Measurements from ENCODE around the gene LTBP1. TPM values are rescaled to one million over a fixed set of nuclear protein-coding genes. Genes with fewer than 3 reads are reported as not detected.

LTBP1 gene
- total RNA-seq, 2 experiments from 2014 or later: 0.10 to 0.27 TPM

GRCh38 chr2:33372940-33373553 is 426.3 kb downstream of the LTBP1 start:
- H3K4me1 Mint-ChIP-seq (ENCODE audit: low read depth): no peaks in the 10 kb centered on the region
- CTCF ChIA-PET: interaction anchor here (0.6 to 2.1 kb wide), 12 partner anchors 11 to 600 kb away, joined by 3 to 19 read pairs (median 6); no protein-coding TSS in a partner anchor
- H3K27ac Mint-ChIP-seq: no peak overlapping the region
- DNase-seq: no peak
- H3K4me3 Mint-ChIP-seq: no peak overlapping the region
- intact Hi-C loops (cut with micrococcal nuclease): loop anchor here (1.0 to 10.0 kb wide), 4 partner anchors 165 to 600 kb away; partner anchors contain the start of gene LTBP1
- no peaks in the 10 kb centered on the region for H3K9me3 Mint-ChIP-seq
- POLR2A ChIA-PET: no interaction called here
- peaks cover 2% of the 10 kb centered on the region for H3K27me3 Mint-ChIP-seq
- no peaks in the 10 kb centered on the region for H3K36me3 Mint-ChIP-seq

DNA sequence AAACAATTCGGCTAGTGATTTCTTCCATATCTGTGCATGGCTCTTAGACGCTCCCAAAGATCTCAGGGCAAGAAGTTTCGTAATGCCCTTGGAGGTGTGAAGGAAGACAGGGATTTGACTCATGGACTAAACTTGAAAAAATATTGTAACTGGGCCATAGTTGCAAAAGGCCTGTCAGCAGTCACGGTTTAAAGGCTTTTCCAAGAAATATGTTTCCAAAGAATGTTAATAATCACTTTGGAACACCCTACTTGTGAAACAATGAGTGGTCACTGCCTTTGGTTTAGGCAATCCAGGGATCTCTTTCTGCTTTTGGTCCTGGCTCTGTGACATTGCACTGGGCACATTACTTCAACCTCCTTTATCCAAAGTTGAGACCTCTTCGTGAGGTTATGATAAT is 427.2 kb downstream of the LTBP1 start:
- POLR2A ChIA-PET: no interaction called here
- no peak overlapping the region for H3K27ac Mint-ChIP-seq
- no peaks in the 10 kb centered on the region for H3K9me3 Mint-ChIP-seq
- no peak overlapping the region for H3K4me3 Mint-ChIP-seq
- peaks cover 2% of the 10 kb centered on the region for H3K27me3 Mint-ChIP-seq
- intact Hi-C loops (cut with micrococcal nuclease): loop anchor here (1.0 to 10.0 kb wide), 4 partner anchors 166 to 601 kb away; partner anchors contain the start of gene LTBP1
- CTCF ChIA-PET: no interaction called here
- H3K36me3 Mint-ChIP-seq: no peaks in the 10 kb centered on the region
- DNase-seq: no peak
- no peaks in the 10 kb centered on the region for H3K4me1 Mint-ChIP-seq (ENCODE audit: low read depth)

- H3K36me3 Mint-ChIP-seq: no peaks in the 10 kb centered on the region
- no peaks in the 10 kb centered on the region for H3K4me1 Mint-ChIP-seq (ENCODE audit: low read depth)
- no peak overlapping the region for H3K4me3 Mint-ChIP-seq
- no peaks in the 10 kb centered on the region for H3K9me3 Mint-ChIP-seq
- peaks cover 4% of the 10 kb centered on the region for H3K27me3 Mint-ChIP-seq
- DNase-seq: no peak
- ChIA-PET CTCF (interaction anchor here (0.9 to 1.2 kb wide), 2 partner anchors 13 to 353 kb away, joined by 3 to 4 read pairs; no protein-coding TSS in a partner anchor), POLR2A (no interaction called here)
- intact Hi-C loops (cut with micrococcal nuclease): loop anchor here (10.0 kb wide), 2 partner anchors 340 to 430 kb away; partner anchors contain the start of gene LTBP1
- H3K27ac Mint-ChIP-seq: no peak overlapping the region
These were observed 428.3 kb downstream of the LTBP1 start for GRCh38 chr2:33375054-33375453.

DNA sequence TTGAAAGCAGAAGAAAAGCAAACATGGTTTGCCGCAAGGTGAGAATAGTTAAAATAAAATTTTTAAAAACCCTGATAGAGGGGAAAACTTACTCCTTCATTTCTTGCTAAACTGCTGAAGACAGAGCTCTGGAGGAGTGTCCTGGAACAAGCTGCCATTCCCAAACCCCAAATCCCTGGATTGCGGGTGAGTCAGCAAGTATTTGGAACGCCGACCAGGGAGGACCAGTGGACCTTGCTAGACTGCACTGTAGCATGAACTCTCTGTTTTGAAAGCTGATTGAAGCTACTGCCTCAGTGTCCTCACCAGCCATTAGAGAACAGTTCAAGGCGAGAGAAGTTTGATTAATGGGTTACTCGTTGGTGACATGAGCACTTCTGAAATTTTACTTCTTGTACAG is 430.3 kb downstream of the LTBP1 start:
- no peak for DNase-seq
- Mint-ChIP-seq H3K4me3 (no peak overlapping the region), H3K27me3 (peaks cover 9% of the 10 kb centered on the region), H3K36me3 (no peaks in the 10 kb centered on the region), H3K27ac (no peak overlapping the region), H3K4me1 (ENCODE audit: low read depth) (no peaks in the 10 kb centered on the region), H3K9me3 (no peaks in the 10 kb centered on the region)
- ChIA-PET POLR2A (no interaction called here), CTCF (interaction anchor here (1.1 kb wide), 1 partner anchor 206 kb away, joined by 3 read pairs; no protein-coding TSS in a partner anchor)
- intact Hi-C loops (cut with micrococcal nuclease): loop anchor here (10.0 kb wide), 2 partner anchors 342 to 432 kb away; partner anchors contain the start of gene LTBP1

DNA sequence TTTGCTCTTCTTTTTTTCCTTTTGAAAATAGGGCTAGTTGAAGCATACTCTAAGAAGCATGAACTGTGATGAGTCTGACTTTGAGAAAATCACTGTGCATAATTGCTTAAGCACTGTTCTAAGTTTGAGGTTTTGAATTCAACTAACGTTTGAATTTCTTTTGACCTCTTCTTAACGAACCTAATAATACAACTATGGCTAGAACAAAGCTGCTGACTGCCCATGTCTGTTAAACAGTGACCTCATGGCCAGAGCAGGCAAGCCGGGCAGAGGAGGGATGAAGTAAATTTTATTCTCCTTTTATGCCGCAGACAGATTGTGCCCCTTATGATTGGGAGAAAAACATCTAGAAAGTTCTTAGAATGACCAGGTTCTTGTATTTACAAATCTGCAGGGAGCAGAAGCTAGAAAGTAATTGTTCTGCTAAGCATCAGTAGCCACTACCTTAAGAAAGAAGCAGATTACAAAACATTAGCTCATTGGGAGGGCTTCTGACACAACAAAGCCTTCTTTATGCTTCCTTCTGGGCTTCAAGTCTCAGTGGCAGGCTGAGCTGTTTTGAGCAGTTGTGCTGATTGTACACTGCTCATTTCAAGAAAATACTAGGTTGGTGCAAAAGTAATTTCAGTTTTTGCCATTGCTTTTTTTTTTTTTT is 431.9 kb downstream of the LTBP1 start:
- Mint-ChIP-seq H3K27me3 (peaks cover 14% of the 10 kb centered on the region), H3K36me3 (no peaks in the 10 kb centered on the region), H3K4me3 (no peak overlapping the region), H3K4me1 (ENCODE audit: low read depth) (no peaks in the 10 kb centered on the region), H3K27ac (no peak overlapping the region), H3K9me3 (no peaks in the 10 kb centered on the region)
- POLR2A ChIA-PET: no interaction called here
- CTCF ChIA-PET: interaction anchor here (0.9 to 3.2 kb wide), 8 partner anchors 8 to 221 kb away, joined by 3 to 24 read pairs (median 4); partner anchors contain the start of gene FAM98A
- intact Hi-C loops (cut with micrococcal nuclease): loop anchor here (10.0 kb wide), 2 partner anchors 344 to 434 kb away; partner anchors contain the start of gene LTBP1
- no peak for DNase-seq

DNA sequence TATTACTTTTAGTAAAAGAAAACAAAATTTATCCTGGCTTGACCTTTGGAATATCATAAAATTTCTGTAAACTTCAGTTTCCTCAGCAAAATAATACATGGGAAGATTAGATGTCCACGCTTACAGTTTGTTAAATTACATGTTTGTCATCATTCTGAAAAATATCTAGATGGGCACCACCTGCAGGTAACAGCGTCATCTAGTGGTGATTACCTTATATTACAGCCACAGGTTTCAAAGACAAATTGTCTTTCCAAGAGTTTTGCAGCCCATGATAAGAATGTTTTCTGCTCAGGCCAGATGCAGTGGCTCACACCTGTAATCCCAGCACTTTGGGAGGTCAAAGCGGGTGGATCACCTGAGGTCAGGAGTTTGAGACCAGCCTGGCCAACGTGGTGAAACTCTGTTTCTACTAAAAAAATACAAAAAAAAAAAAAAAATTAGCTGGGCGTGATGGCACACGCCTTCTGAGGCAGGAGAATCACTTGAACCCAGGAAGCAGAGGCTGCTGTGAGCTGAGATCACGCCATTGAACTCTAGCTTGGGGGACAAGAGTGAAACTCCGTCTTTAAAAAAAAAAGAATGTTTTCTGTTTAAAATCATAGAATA is 433.4 kb downstream of the LTBP1 start:
- no peaks in the 10 kb centered on the region for H3K36me3 Mint-ChIP-seq
- intact Hi-C loops (cut with micrococcal nuclease): loop anchor here (5.0 kb wide), 1 partner anchor 202 kb away; no protein-coding TSS in a partner anchor
- no peaks in the 10 kb centered on the region for H3K9me3 Mint-ChIP-seq

DNA sequence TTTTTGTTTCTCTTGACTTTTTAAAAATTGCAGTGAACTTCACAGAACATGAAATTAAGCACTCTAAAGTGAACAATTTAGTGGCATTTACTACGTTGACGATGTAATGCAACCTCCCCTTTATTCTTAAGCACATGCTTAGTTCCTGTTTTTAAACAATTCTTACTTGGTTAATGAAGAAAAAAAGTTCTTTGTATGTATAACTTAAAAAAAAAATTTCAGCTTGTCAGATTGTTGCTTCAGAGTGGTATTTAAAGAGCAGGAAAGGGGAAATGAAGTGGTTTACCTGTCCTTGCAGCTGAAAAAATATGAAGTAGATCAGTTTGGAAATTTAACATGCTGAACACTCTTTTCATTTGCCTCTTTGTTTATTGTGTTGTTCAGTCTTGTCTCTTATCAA is 434.0 kb downstream of the LTBP1 start:
- intact Hi-C loops (cut with micrococcal nuclease): loop anchor here (5.0 kb wide), 1 partner anchor 202 kb away; no protein-coding TSS in a partner anchor
- no peaks in the 10 kb centered on the region for H3K9me3 Mint-ChIP-seq
- no peaks in the 10 kb centered on the region for H3K36me3 Mint-ChIP-seq
- DNase-seq: no peak
- H3K27ac Mint-ChIP-seq: no peak overlapping the region
- no peaks in the 10 kb centered on the region for H3K4me1 Mint-ChIP-seq (ENCODE audit: low read depth)
- H3K4me3 Mint-ChIP-seq: no peak overlapping the region
- ChIA-PET CTCF (interaction anchor here (0.7 to 3.2 kb wide), 6 partner anchors 10 to 716 kb away, joined by 3 to 24 read pairs (median 4); no protein-coding TSS in a partner anchor), POLR2A (no interaction called here)
- peaks cover 14% of the 10 kb centered on the region for H3K27me3 Mint-ChIP-seq

More for the DNA sequence above, 433.4 kb downstream of the LTBP1 start:
- POLR2A ChIA-PET: no interaction called here
- peaks cover 14% of the 10 kb centered on the region for H3K27me3 Mint-ChIP-seq
- no peaks in the 10 kb centered on the region for H3K4me1 Mint-ChIP-seq (ENCODE audit: low read depth)
- no peak overlapping the region for H3K27ac Mint-ChIP-seq
- H3K4me3 Mint-ChIP-seq: no peak overlapping the region
- CTCF ChIA-PET: interaction anchor here (0.7 to 3.2 kb wide), 13 partner anchors 8 to 715 kb away, joined by 3 to 24 read pairs (median 3); partner anchors contain the start of gene FAM98A
- no peak for DNase-seq

- H3K4me1 Mint-ChIP-seq (ENCODE audit: low read depth): no peaks in the 10 kb centered on the region
- H3K27ac Mint-ChIP-seq: no peak overlapping the region
- POLR2A ChIA-PET: no interaction called here
- peaks cover 14% of the 10 kb centered on the region for H3K27me3 Mint-ChIP-seq
- H3K4me3 Mint-ChIP-seq: no peak overlapping the region
- no peaks in the 10 kb centered on the region for H3K9me3 Mint-ChIP-seq
- CTCF ChIA-PET: interaction anchor here (1.0 to 3.2 kb wide), 5 partner anchors 9 to 716 kb away, joined by 3 to 24 read pairs (median 4); no protein-coding TSS in a partner anchor
- intact Hi-C loops (cut with micrococcal nuclease): loop anchor here (5.0 kb wide), 1 partner anchor 201 kb away; no protein-coding TSS in a partner anchor
- no peaks in the 10 kb centered on the region for H3K36me3 Mint-ChIP-seq
- no peak for DNase-seq
These were observed 434.6 kb downstream of the LTBP1 start for GRCh38 chr2:33381301-33381858.

- Mint-ChIP-seq H3K36me3 (no peaks in the 10 kb centered on the region), H3K4me1 (ENCODE audit: low read depth) (no peaks in the 10 kb centered on the region), H3K27me3 (peaks cover 11% of the 10 kb centered on the region), H3K27ac (no peak overlapping the region), H3K4me3 (no peak overlapping the region), H3K9me3 (no peaks in the 10 kb centered on the region)
- ChIA-PET POLR2A (no interaction called here), CTCF (interaction anchor here (1.0 to 1.4 kb wide), 2 partner anchors 12 to 199 kb away, joined by 4 to 5 read pairs; no protein-coding TSS in a partner anchor)
- DNase-seq: no peak
- intact Hi-C loops (cut with micrococcal nuclease): loop anchor here (5.0 kb wide), 1 partner anchor 198 kb away; no protein-coding TSS in a partner anchor
These were observed 437.3 kb downstream of the LTBP1 start for GRCh38 chr2:33383855-33384598.

DNA sequence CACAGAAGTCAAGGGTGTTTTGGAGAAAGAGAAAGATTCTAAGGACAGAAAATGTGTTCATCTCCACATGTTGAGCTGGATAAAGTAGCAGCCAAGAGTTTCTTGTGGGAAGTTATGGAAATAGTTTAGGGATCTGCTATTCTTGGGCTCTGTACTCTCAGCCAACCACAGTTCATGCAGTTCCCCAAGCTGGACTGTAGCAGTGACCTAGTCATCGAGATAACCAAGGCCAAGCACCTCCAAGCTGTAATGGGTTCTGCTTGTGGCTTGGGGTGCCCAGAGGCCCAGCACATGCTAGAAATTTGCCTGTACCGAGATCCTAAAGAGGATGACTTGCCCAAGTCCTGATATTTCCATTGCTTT is 437.8 kb downstream of the LTBP1 start:
- Mint-ChIP-seq H3K4me3 (no peak overlapping the region), H3K27me3 (peaks cover 11% of the 10 kb centered on the region), H3K4me1 (ENCODE audit: low read depth) (no peaks in the 10 kb centered on the region), H3K36me3 (no peaks in the 10 kb centered on the region), H3K27ac (no peak overlapping the region), H3K9me3 (no peaks in the 10 kb centered on the region)
- ChIA-PET POLR2A (no interaction called here), CTCF (interaction anchor here (1.0 to 1.4 kb wide), 2 partner anchors 12 to 199 kb away, joined by 4 to 5 read pairs; no protein-coding TSS in a partner anchor)
- intact Hi-C loops (cut with micrococcal nuclease): loop anchor here (5.0 kb wide), 1 partner anchor 198 kb away; no protein-coding TSS in a partner anchor
- no peak for DNase-seq

GRCh38 chr2:33388996-33389395 is 442.2 kb downstream of the LTBP1 start:
- CTCF ChIA-PET: interaction anchor here (1.0 to 1.6 kb wide), 2 partner anchors 10 to 194 kb away, joined by 4 to 5 read pairs; no protein-coding TSS in a partner anchor
- intact Hi-C loops (cut with micrococcal nuclease): no loop called here
- Mint-ChIP-seq H3K4me1 (ENCODE audit: low read depth) (no peaks in the 10 kb centered on the region), H3K4me3 (no peak overlapping the region), H3K27ac (no peak overlapping the region), H3K27me3 (peaks cover 3% of the 10 kb centered on the region), H3K36me3 (no peaks in the 10 kb centered on the region), H3K9me3 (no peaks in the 10 kb centered on the region)
- POLR2A ChIA-PET: no interaction called here
- DNase-seq: no peak
